GM06990 (cell line): ENCODE results near the gene SCN9A.
A peak's percentile ranks its signal among the peaks of the same experiment; 100 is the strongest.

Experiments used
- DNase-seq: peaks from one replicate; pipeline ENCODE4 v3.0.0-alpha.2; 2011; ENCODE audit not compliant: insufficient read length; ENCODE audit errors: extremely low read depth
- H3K27me3 ChIP-seq: replicated peaks from 2 replicates; pipeline ENCODE4 v1.6.0; 2011; ENCODE audit warnings: low read length; ENCODE audit not compliant: control insufficient read depth, insufficient read depth
- H3K36me3 ChIP-seq: 2 replicates; pipeline ENCODE4 v1.5.1; 2011; ENCODE audit warnings: low read length; ENCODE audit not compliant: control insufficient read depth, insufficient read depth
- H3K4me3 ChIP-seq: replicated peaks from 2 replicates; pipeline ENCODE4 v1.5.1; 2011; ENCODE audit warnings: low read depth, mild to moderate bottlenecking, control low read depth, low read length
- CTCF ChIP-seq: IDR thresholded peaks from 2 replicates; pipeline ENCODE4 v1.5.1; 2011; ENCODE audit warnings: low read length, control low read depth, mild to moderate bottlenecking, inconsistent platforms; ENCODE audit not compliant: insufficient read depth, poor library complexity, severe bottlenecking

The SCN9A gene

GRCh38 chr2:166180951-166181812 is 194.6 kb downstream of the SCN9A start:
- no peaks in the 10 kb centered on the region for H3K27me3 ChIP-seq
- H3K4me3 ChIP-seq: no peak overlapping the region
- DNase-seq: peak; percentile 9
- no peaks in the 10 kb centered on the region for H3K36me3 ChIP-seq
- peak; percentile 62 for TF ChIP-seq CTCF

- Histone ChIP-seq H3K27me3 (no peaks in the 10 kb centered on the region), H3K4me3 (no peak overlapping the region), H3K36me3 (no peaks in the 10 kb centered on the region)
- no peak for TF ChIP-seq CTCF
- no peak for DNase-seq
Measured at GRCh38 chr2:166179201-166179600, 196.5 kb downstream of the SCN9A start.

GRCh38 chr2:166173263-166173662 is 202.5 kb downstream of the SCN9A start:
- DNase-seq: no peak
- no peak for TF ChIP-seq CTCF
- no peaks in the 10 kb centered on the region for H3K27me3 ChIP-seq
- H3K36me3 ChIP-seq: no peaks in the 10 kb centered on the region
- no peak overlapping the region for H3K4me3 ChIP-seq

- no peaks in the 10 kb centered on the region for H3K27me3 ChIP-seq
- no peaks in the 10 kb centered on the region for H3K36me3 ChIP-seq
- TF ChIP-seq CTCF: no peak
- no peak for DNase-seq
- H3K4me3 ChIP-seq: no peak overlapping the region
Measured at GRCh38 chr2:166171216-166171615, 204.5 kb downstream of the SCN9A start.

GRCh38 chr2:166170356-166170755 is 205.4 kb downstream of the SCN9A start:
- no peaks in the 10 kb centered on the region for H3K36me3 ChIP-seq
- no peak for DNase-seq

More at GRCh38 chr2:166170356-166170755, 205.4 kb downstream of the SCN9A start:
- no peak for TF ChIP-seq CTCF
- H3K27me3 ChIP-seq: no peaks in the 10 kb centered on the region
- no peak overlapping the region for H3K4me3 ChIP-seq
